Trophoblast cell (in vitro differentiated cells and primary cell): ENCODE measurements around the gene CDKL5.

Experiments
- DNase-seq, 2 donors: peaks; one replicate each; pipeline ENCODE4 v3.0.0-alpha.2; 2016
- H2AFZ ChIP-seq: 2 replicates; pipeline ENCODE4 v1.6.1; 2013; ENCODE audit warnings: low read length, moderate library complexity, mild to moderate bottlenecking; ENCODE audit not compliant: insufficient read depth, poor library complexity
- H2AK5ac ChIP-seq: 2 replicates; pipeline ENCODE4 v1.6.1; 2013; ENCODE audit warnings: mild to moderate bottlenecking, low read length
- H2BK120ac ChIP-seq: 2 replicates; pipeline ENCODE4 v1.6.1; 2013; ENCODE audit warnings: low read length, mild to moderate bottlenecking, moderate library complexity; ENCODE audit not compliant: insufficient read depth, poor library complexity
- H2BK12ac ChIP-seq: 2 replicates; pipeline ENCODE4 v1.6.1; 2013; ENCODE audit warnings: mild to moderate bottlenecking, low read length, moderate library complexity
- H2BK5ac ChIP-seq: 2 replicates; pipeline ENCODE4 v1.6.1; 2013; ENCODE audit warnings: low read length, low read depth, moderate library complexity, mild to moderate bottlenecking; ENCODE audit not compliant: poor library complexity
- H3K14ac ChIP-seq: 2 replicates; pipeline ENCODE4 v1.6.1; 2013; ENCODE audit warnings: mild to moderate bottlenecking, low read length
- H3K18ac ChIP-seq: 2 replicates; pipeline ENCODE4 v1.6.1; 2013; ENCODE audit warnings: mild to moderate bottlenecking, low read length
- H3K23ac ChIP-seq: 2 replicates; pipeline ENCODE4 v1.6.1; 2013; ENCODE audit warnings: low read length
- H3K27ac ChIP-seq: 2 replicates; pipeline ENCODE4 v1.5.1; 2013; ENCODE audit warnings: low read depth, mild to moderate bottlenecking, inconsistent platforms, low read length, moderate library complexity
- H3K27me3 ChIP-seq: 2 replicates; pipeline ENCODE4 v1.6.1; 2013; ENCODE audit warnings: inconsistent platforms, mild to moderate bottlenecking, low read length, moderate library complexity; ENCODE audit not compliant: insufficient read depth
- H3K36me3 ChIP-seq, 2 experiments: 1 replicate in 1 of 2; 2 replicates in 1 of 2; pipeline ENCODE4 v1.6.1; 2013; ENCODE audit warnings: low read length in 2 of 2, mild to moderate bottlenecking in 2 of 2, moderate library complexity in 1 of 2; ENCODE audit not compliant: insufficient read depth in 2 of 2, control insufficient read depth in 1 of 2
- H3K4ac ChIP-seq: 2 replicates; pipeline ENCODE4 v1.6.1; 2013; ENCODE audit warnings: low read depth, mild to moderate bottlenecking, low read length, moderate library complexity
- H3K4me1 ChIP-seq, 2 experiments: 1 replicate in 1 of 2; 2 replicates in 1 of 2; pipeline ENCODE4 v1.6.1; 2013; ENCODE audit warnings: low read length in 2 of 2, mild to moderate bottlenecking in 2 of 2, moderate library complexity in 1 of 2; ENCODE audit not compliant: insufficient read depth in 2 of 2, control insufficient read depth in 1 of 2
- H3K4me2 ChIP-seq: 2 replicates; pipeline ENCODE4 v1.6.1; 2013; ENCODE audit warnings: inconsistent platforms, mild to moderate bottlenecking, low read length, moderate library complexity
- H3K4me3 ChIP-seq: 2 replicates; pipeline ENCODE4 v1.5.1; 2013; ENCODE audit warnings: mild to moderate bottlenecking, low read depth, low read length, inconsistent platforms
- H3K79me1 ChIP-seq: one replicate; pipeline ENCODE4 v1.6.1; 2013; ENCODE audit warnings: low read length
- H3K79me2 ChIP-seq: 2 replicates; pipeline ENCODE4 v1.6.1; 2013; ENCODE audit warnings: low read length, mild to moderate bottlenecking; ENCODE audit not compliant: control insufficient read depth, insufficient read depth, poor library complexity
- H3K9ac ChIP-seq: 2 replicates; pipeline ENCODE4 v1.6.1; 2013; ENCODE audit warnings: mild to moderate bottlenecking, low read length
- H3K9me3 ChIP-seq: 2 replicates; pipeline ENCODE4 v1.6.1; 2013; ENCODE audit warnings: low read depth, mild to moderate bottlenecking, control low read depth, inconsistent platforms, low read length; ENCODE audit not compliant: insufficient read depth
- H4K12ac ChIP-seq: 2 replicates; pipeline ENCODE4 v1.6.1; 2013; ENCODE audit warnings: low read depth, mild to moderate bottlenecking, low read length, moderate library complexity
- H4K8ac ChIP-seq: 2 replicates; pipeline ENCODE4 v1.6.1; 2013; ENCODE audit warnings: low read depth, mild to moderate bottlenecking, low read length, moderate library complexity
- H4K91ac ChIP-seq: one replicate; pipeline ENCODE4 v1.6.1; 2013; ENCODE audit warnings: low read depth, mild to moderate bottlenecking, low read length, moderate library complexity
- WGBS: extraction: QIAGEN DNeasy Blood & Tissue Kit; methylation state at CpG from one replicate; pipeline ENCODE4 v1.1.7; 2013; ENCODE audit warnings: missing lambda C conversion rate; ENCODE audit not compliant: insufficient read length, insufficient coverage; ENCODE audit errors: extremely low coverage; 5-methylcytosine and 5-hydroxymethylcytosine counted together

CDKL5 gene

DNA sequence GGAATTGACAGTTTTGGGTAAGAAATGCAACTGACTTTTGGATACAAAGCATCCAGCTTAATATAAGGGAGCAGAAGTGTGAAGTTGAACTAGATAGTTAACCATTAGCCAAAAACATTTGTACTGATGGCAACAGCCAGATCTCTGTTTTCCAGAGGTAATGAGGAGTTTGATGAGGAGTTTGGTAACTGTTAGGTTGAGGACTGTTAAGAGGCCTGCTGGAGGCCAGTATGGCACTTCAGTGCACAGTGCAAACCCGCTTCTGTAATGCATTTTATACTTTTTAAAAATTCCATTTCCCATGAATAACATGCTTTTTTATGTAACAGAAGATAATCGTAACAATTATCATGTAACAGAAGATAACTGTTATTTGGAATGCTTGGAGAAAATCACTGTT is 30.0 kb downstream of the CDKL5 start:
- no peaks in the 10 kb centered on the region for H3K4me1 ChIP-seq
- no peak overlapping the region for H2AFZ ChIP-seq
- H3K9ac ChIP-seq = no peak overlapping the region
- H3K27ac ChIP-seq = no peak overlapping the region
- no peak overlapping the region for H2BK120ac ChIP-seq
- H3K9me3 ChIP-seq = no peaks in the 10 kb centered on the region
- no peak overlapping the region for H3K14ac ChIP-seq
- H2AK5ac ChIP-seq = no peak overlapping the region
- H3K18ac ChIP-seq = no peak overlapping the region
- no peaks in the 10 kb centered on the region for H3K79me2 ChIP-seq
- H2BK12ac ChIP-seq = no peak overlapping the region
- no CpG with 5 or more reads among the region's 2 CpGs for WGBS
- no peak overlapping the region for H4K91ac ChIP-seq
- H3K23ac ChIP-seq = no peak overlapping the region
- no peak overlapping the region for H3K4me2 ChIP-seq
- no peak overlapping the region for H4K12ac ChIP-seq
- H3K4me3 ChIP-seq = no peak overlapping the region
- no peak overlapping the region for H3K4ac ChIP-seq
- H3K36me3 ChIP-seq = no peaks in the 10 kb centered on the region
- H3K27me3 ChIP-seq = no peaks in the 10 kb centered on the region
- no peaks in the 10 kb centered on the region for H3K79me1 ChIP-seq
- DNase-seq = no peak
- H4K8ac ChIP-seq = no peak overlapping the region
- H2BK5ac ChIP-seq = no peak overlapping the region

DNA sequence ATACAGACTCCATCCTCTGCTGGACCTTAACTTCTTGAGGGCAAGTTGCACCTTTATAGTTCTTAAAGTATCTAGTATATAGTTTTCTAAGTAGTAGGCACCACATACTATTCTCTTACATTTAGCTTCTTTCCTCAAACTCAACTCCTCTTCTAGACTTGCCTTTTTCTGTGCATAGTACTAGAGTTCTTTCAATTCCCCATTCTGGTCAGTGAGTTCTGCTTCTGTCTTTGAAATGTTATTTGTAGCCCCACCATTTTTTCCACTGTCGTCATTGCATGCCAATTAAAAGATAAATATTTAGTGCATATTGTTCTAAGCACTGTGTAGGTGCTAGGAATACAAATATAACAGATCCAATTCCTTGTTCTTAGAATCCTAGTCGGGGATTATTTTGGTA is 31.6 kb downstream of the CDKL5 start:
- H2BK5ac ChIP-seq = no peak overlapping the region
- no peak overlapping the region for H3K23ac ChIP-seq
- no peak overlapping the region for H3K9ac ChIP-seq
- no peak overlapping the region for H3K4me3 ChIP-seq
- H2AFZ ChIP-seq = no peak overlapping the region
- no peak for DNase-seq
- no peaks in the 10 kb centered on the region for H3K36me3 ChIP-seq
- no peak overlapping the region for H3K27ac ChIP-seq
- no CpG with 5 or more reads among the region's 2 CpGs for WGBS
- no peaks in the 10 kb centered on the region for H3K27me3 ChIP-seq
- no peak overlapping the region for H4K8ac ChIP-seq
- no peak overlapping the region for H2BK12ac ChIP-seq
- no peak overlapping the region for H2AK5ac ChIP-seq
- no peak overlapping the region for H3K4ac ChIP-seq
- no peak overlapping the region for H3K4me2 ChIP-seq
- no peak overlapping the region for H2BK120ac ChIP-seq
- no peak overlapping the region for H3K14ac ChIP-seq
- H3K79me1 ChIP-seq = no peaks in the 10 kb centered on the region
- H4K12ac ChIP-seq = no peak overlapping the region
- H4K91ac ChIP-seq = no peak overlapping the region
- no peaks in the 10 kb centered on the region for H3K9me3 ChIP-seq
- no peaks in the 10 kb centered on the region for H3K4me1 ChIP-seq
- no peak overlapping the region for H3K18ac ChIP-seq
- H3K79me2 ChIP-seq = no peaks in the 10 kb centered on the region

DNA sequence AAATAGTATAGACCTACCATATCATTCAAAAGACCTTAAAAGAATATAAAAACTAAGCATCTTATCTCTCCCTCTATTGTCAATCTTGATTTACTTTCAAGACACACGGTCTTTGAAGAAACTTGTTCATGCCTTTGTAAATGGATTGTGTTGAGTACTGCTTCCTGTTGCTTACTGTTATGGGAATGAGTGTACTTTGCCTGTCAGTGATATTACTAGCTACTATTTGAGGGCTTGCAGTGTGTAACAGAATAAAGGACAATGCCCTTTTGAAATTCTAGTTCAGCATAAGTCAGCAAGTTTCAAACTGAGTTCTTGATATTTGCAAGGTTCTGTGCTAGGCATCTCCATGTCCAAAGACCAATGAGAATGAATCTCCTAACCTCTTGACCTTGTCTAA is 36.0 kb downstream of the CDKL5 start:
- no CpG with 5 or more reads among the region's 1 CpG for WGBS

DNA sequence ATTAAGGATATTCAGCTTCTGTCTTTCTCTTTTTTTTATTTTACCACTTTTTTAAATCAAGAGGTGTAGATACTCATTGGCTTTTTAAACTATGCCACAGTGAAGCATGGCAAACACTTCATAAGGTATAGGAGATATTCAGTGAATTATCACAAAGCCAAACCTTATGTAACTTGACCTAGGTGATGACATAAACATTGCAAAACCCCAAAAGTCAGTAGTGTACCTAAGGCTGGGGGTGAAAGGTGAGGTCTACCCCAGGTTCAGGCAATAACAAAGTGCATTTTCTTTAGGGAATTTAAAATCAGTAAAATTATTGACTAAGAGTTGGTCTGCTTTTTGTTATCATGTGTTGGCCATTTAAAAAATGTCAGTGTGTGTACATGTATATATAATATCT is 39.1 kb downstream of the CDKL5 start:
- Histone ChIP-seq H4K8ac (no peak overlapping the region), H3K4me3 (no peak overlapping the region), H3K27me3 (no peaks in the 10 kb centered on the region), H3K9ac (no peak overlapping the region), H3K4me2 (no peak overlapping the region), H3K18ac (no peak overlapping the region), H2AK5ac (no peak overlapping the region), H3K27ac (no peak overlapping the region), H3K9me3 (no peaks in the 10 kb centered on the region), H4K91ac (no peak overlapping the region), H2AFZ (no peak overlapping the region), H3K36me3 (no peaks in the 10 kb centered on the region), H2BK5ac (no peak overlapping the region), H4K12ac (no peak overlapping the region), H3K14ac (no peak overlapping the region), H2BK12ac (no peak overlapping the region), H3K4me1 (peaks cover 0 to 2% of the 10 kb centered on the region in 2 experiments), H2BK120ac (no peak overlapping the region), H3K79me2 (no peaks in the 10 kb centered on the region), H3K4ac (no peak overlapping the region), H3K23ac (no peak overlapping the region), H3K79me1 (no peaks in the 10 kb centered on the region)
- no peak for DNase-seq

More for the DNA sequence above, 36.0 kb downstream of the CDKL5 start:
- Histone ChIP-seq H3K14ac (no peak overlapping the region), H3K4me1 (no peaks in the 10 kb centered on the region), H4K91ac (no peak overlapping the region), H3K23ac (no peak overlapping the region), H3K27me3 (no peaks in the 10 kb centered on the region), H3K18ac (no peak overlapping the region), H3K79me1 (no peaks in the 10 kb centered on the region), H2BK5ac (no peak overlapping the region), H2AFZ (no peak overlapping the region), H3K4me2 (no peak overlapping the region), H3K9me3 (no peaks in the 10 kb centered on the region), H3K9ac (no peak overlapping the region), H3K27ac (no peak overlapping the region), H3K36me3 (no peaks in the 10 kb centered on the region), H3K79me2 (no peaks in the 10 kb centered on the region), H3K4ac (no peak overlapping the region), H2AK5ac (no peak overlapping the region), H4K12ac (no peak overlapping the region), H2BK120ac (no peak overlapping the region), H2BK12ac (no peak overlapping the region), H4K8ac (no peak overlapping the region), H3K4me3 (no peak overlapping the region)
- DNase-seq = no peak
